GM10847 (cell line): ENCODE measurements around the gene SIRPD.

Source experiments
- POLR2A ChIP-seq: IDR thresholded peaks from 2 replicates; pipeline ENCODE4 v1.6.1; 2011; ENCODE audit not compliant: insufficient read length; ENCODE audit errors: extremely low read depth

The SIRPD gene

DNA sequence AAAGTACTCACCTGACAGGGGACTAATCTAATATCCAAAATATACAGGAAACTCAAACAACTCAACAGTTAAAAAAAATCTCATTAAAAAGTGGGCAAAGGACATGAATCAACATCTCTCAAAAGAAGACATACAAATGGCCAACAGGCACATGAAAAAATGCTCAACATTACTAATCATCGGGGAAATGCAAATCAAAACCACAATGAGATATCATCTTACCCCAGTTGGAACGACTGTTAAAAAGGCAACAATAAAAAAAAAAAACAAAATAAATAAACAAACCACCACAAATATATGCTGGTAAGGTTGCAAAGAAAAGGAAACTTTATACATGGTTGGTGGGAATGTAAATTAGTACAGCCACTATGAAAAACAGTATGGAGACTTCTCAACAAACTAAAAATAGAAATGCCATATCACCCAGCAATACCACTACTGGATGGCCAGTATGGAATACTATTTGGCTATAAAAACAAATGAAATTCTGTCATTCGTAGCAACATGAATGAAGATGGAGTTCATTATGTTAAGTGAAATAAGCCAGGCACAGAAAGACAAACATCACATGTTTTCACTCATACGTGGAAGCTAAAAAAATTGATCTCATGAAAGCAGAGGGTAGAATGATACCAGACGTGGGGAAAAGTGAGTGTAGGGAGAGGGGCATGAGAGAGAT, 72.9 kb downstream of the SIRPD start:
- no peak for TF ChIP-seq POLR2A
